ENCODE measurements around the gene EXOC1L.
"Not testable (repeated sequence)": the region's sequence is repeated elsewhere in the genome, so short reads cannot be mapped to it uniquely, and the experiment has no call there.

The EXOC1L gene

GRCh38 chr4:55838356-55838755 lies 18.8 kb downstream of the EXOC1L start:
- DNase-seq (ENCODE audit: low read depth, low spot score), result no peak

DNA sequence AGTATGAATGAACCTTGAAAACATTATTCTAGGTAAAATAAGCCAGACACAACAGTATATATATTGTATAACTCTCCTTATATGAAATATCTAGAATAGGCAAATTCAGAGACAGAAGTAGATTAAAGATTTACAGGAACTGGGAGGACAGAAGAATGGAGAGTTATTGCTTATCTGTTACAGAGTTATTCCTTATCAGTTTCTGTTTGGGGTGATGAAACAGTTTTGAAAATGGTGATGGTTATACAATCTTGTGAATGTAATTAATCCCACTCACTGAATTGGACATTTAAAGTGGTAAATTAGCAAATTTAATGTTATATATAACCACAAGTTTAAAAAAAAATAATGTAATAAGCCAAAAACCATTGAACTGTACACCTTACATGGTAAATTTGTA lies 19.4 kb downstream of the EXOC1L start:
- DNase-seq (ENCODE audit: low read depth, low spot score), result no peak

- no peak for DNase-seq (ENCODE audit: low read depth, low spot score)
These were observed 21.4 kb downstream of the EXOC1L start for GRCh38 chr4:55840956-55841355.

- not testable (repeated sequence) for DNase-seq (ENCODE audit: low read depth, low spot score)
These were observed 22.0 kb downstream of the EXOC1L start for GRCh38 chr4:55841373-55842239.

DNA sequence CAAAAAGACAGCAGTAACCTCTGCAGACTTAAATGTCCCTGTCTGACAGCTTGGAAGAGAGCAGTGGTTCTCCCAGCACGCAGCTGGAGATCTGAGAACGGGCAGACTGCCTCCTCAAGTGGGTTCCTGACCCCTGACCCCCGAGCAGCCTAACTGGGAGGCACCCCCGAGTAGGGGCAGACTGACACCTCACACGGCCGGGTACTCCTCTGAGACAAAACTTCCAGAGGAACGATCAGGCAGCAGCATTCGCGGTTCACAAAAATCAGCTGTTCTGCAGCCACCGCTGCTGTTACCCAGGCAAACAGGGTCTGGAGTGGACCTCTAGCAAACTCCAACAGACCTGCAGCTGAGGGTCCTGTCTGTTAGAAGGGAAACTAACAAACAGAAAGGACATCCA lies 22.7 kb downstream of the EXOC1L start:
- DNase-seq (ENCODE audit: low read depth, low spot score), result not testable (repeated sequence)

DNA sequence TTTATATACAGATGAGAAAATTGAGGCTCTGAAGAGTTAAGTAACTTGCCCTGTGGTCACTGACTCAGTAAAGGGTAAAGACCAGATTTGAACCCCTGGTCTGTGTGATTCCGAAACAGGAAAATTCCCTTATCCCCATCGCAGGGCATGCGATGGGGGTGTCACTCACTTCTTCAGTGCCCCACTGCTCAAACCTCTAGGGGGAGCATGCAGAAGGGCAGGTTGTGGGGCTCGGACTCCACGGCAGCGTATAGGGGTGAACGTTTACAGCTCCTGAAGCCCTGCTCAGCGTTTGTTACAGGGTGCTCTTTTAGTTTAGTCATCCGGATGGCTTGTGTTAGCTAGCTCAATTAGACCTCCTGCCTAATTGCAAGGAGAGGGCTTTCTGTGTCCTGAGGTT lies 30.1 kb downstream of the EXOC1L start:
- no peak for DNase-seq (ENCODE audit: low read depth, low spot score)

GRCh38 chr4:55851885-55852284 lies 32.3 kb downstream of the EXOC1L start:
- DNase-seq (ENCODE audit: low read depth, low spot score), result no peak

- DNase-seq (ENCODE audit: low read depth, low spot score), result peak; percentile 94
These were observed 34.0 kb downstream of the EXOC1L start, which contains the start of gene EXOC1 for GRCh38 chr4:55853484-55854046. EXOC1 (plus strand) TSS chr4:55853648; CDS start chr4:55858324, 4,676 bp downstream.

DNA sequence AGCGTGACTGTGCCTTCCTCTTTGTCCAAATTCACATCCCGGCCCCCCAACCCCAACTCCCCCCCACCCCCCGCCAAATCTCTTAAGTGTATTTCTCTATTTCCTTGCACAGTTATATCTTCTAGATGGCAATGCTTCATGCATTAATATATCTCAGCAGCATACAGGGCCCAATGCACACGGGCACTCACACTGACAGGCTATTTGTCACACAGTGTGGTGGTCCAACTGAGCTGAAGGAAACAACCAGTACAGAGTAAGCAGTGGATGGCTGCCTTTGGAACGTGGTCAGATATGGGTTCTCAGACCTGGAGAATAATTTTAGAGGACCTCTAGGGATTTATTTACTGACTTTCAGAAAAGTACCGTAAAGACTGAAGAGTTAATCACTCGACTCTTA lies 34.5 kb downstream of the EXOC1L start:
- no peak for DNase-seq (ENCODE audit: low read depth, low spot score)

GRCh38 chr4:55857586-55857985 lies 38.0 kb downstream of the EXOC1L start:
- no peak for DNase-seq (ENCODE audit: low read depth, low spot score)

DNA sequence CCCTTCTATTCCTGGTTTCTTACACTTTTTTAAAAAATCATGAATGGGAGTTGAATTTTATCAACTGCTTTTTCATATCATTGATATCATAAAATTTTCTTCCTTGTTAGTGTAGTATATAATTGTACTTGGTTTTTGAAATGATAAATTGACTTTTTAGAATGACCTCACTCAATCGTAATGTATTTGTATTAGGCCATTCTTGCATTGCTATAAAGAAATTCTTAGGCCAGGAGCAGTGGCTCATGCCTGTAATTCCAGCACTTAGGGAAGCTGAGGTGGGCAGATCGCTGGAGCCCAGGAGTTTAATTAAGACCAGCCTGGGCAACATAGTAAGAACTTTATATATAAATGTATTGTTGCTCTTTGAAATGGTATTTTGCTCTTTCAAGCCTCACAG lies 40.1 kb downstream of the EXOC1L start:
- DNase-seq (ENCODE audit: low read depth, low spot score), result no peak

DNA sequence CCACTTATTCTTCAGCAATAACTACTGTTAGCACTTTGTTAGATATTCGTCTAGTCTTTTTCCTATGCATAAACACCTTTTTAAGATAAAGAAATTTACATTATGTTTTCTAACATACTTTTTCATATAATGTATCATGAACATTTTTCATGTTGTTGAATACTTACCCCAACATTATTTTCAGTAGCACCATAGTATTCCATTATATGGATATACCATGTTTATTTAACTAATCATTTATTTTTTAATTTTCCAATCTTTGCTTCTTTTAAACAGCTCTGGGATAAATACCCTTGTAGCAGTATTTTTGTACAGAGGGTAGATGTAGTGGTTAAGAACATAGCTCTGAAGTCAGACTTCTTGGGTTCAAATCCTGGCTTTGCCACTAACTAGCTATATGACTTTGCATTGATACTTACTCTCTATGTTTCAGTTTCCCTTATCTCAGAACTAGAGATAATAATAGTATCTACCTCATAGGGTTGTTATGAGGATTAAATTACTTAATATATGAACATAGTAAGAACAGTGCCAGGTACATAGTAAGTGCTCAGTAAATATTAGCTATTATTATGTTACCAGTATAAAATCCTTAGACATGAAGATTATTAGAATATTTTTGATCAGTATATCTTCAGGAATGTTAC lies 45.1 kb downstream of the EXOC1L start:
- no peak for DNase-seq (ENCODE audit: low read depth, low spot score)

DNA sequence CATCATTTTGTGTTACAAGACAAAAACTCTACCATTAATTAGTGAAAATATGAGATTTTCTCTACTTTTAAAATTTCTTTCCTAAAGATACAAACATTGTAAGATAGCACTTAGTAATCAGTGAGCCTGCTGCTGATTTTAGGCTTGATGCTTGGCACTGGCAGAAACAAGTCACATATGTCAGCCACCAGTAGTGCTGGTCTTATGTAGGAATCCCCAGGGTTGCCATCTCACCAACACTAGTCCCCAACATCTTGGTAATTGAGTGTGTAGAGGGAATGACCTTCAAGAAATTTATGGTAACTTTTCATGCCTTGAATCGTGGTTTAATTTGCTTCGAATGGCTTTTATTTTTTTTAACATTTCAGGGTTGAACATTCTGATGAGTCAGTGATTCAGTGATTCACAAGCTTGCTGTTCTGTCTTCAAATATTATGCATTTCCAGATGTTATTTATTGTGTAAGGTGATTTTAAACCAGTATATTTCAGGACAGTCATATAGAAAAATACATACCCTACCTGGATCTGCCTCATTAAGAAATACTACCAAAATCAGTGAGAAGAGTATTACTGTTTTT lies 45.7 kb downstream of the EXOC1L start:
- DNase-seq (ENCODE audit: low read depth, low spot score), result no peak

- no peak for DNase-seq (ENCODE audit: low read depth, low spot score)
These were observed 46.8 kb downstream of the EXOC1L start for GRCh38 chr4:55866290-55866907.

DNA sequence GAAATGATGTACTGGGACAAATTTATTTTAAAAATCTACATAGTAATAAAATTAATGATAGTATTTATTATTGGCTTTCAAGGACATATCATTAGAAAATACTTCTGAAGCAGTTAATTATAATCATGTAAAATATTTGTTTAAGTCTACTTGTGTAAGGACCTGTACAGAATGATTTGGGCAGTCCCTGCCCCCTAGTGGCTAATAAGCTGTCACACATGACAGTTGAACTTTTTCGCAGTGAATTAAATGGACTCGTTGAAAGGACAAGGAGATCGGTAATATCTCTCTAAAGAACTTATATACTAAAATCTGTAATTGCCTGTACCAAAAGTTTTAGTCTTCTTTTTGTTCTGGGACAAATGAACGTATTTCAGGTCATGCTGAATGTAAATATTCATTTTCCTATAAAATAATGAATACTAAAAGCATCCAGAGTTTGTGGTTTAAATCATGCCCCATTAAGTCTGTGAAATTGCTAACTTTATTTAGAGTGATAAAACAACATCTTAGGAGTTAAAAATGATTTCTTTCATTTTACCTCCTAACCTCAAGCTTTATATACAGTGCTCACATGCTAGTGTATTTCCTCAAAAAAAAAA lies 47.5 kb downstream of the EXOC1L start:
- no peak for DNase-seq (ENCODE audit: low read depth, low spot score)

GRCh38 chr4:55868581-55869090 lies 49.0 kb downstream of the EXOC1L start:
- DNase-seq (ENCODE audit: low read depth, low spot score), result no peak

DNA sequence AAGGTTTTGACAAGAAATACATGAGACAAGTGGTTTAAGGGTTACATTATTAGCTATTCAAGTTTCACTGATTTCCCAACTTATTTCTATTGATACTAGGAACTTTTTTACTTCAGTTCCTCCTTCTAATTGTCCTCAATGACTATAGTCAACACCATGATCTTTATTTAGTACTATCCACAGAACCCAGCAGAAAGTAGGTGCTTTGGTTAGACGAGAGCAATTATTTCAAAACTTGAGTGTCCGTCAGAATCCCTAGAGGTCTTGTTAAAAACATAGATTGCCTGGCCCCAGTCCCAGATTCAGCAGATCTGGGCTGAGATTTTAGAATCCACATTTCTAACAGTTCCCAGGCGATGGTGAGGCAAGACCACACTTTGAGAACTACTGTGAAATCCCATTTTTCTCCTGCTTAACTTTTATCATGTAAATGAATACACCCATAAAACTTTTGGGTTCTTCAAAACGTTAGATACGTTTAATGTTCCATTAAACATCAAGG lies 51.8 kb downstream of the EXOC1L start:
- no peak for DNase-seq (ENCODE audit: low read depth, low spot score)

DNA sequence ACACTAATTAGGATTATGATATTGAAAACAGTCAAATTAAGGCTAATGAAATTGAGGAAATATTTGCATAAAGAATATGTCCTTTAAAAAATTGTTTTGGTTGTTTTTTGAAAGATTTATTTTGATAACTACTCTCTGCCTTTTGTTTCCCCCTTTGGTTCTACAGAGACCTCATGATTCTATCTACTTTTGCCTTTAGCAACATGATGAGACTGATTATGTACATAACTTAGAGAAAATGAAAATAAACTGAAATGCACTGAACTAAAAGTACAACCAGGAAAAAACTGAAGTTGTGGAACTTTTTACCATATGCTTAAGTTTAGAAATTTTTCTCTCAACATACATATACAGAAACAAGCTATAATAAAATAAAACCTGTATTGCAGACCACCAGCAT lies 55.2 kb downstream of the EXOC1L start:
- no peak for DNase-seq (ENCODE audit: low read depth, low spot score)

- DNase-seq (ENCODE audit: low read depth, low spot score), result no peak
These were observed 56.8 kb downstream of the EXOC1L start for GRCh38 chr4:55876387-55876786.

- no peak for DNase-seq (ENCODE audit: low read depth, low spot score)
These were observed 59.6 kb downstream of the EXOC1L start for GRCh38 chr4:55879224-55879623.

GRCh38 chr4:55880652-55881280 lies 61.2 kb downstream of the EXOC1L start:
- no peak for DNase-seq (ENCODE audit: low read depth, low spot score)

All from activated CD4-positive, CD25-positive, alpha-beta regulatory T cell treated with anti-CD3 and anti-CD28 coated beads, Interleukin-2, amount 50 U/mL, for 16 hours (primary cell).